Measurements from ENCODE around the gene CTNS.
"Not testable (repeated sequence)": the region's sequence is repeated elsewhere in the genome, so short reads cannot be mapped to it uniquely, and the experiment has no call there.

Gene CTNS

DNA sequence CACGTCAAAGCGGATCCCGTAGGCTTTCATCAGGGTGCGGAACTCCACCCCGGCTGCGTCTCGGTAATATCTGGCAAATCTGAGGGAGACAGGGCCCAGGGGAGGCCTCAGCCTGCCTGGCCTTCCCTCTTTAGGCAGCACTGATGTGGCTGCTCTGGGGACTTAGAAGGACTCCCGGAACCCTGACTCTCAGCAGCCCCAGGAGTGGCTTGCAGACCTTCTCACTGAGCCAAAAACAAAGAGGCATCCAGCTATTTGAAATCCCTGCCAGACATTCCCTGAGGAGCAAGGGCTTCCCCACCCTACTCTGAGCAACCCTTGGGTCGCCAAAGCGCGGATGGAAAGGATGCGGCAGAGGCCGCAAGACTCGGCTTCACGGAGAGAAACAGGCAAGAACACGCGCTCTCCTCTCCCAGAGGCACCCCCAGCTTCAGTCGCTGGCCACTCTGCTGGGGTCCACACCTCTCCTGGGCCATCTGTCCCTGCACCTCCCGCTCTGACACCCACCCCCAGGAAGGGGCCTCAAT lies 51.5 kb downstream of the CTNS start:
- DNase-seq (ENCODE audit: low spot score) = peak; percentile 70

- no peak for DNase-seq (ENCODE audit: low spot score)
These were observed 52.3 kb downstream of the CTNS start for GRCh38 chr17:3688852-3689261.

DNA sequence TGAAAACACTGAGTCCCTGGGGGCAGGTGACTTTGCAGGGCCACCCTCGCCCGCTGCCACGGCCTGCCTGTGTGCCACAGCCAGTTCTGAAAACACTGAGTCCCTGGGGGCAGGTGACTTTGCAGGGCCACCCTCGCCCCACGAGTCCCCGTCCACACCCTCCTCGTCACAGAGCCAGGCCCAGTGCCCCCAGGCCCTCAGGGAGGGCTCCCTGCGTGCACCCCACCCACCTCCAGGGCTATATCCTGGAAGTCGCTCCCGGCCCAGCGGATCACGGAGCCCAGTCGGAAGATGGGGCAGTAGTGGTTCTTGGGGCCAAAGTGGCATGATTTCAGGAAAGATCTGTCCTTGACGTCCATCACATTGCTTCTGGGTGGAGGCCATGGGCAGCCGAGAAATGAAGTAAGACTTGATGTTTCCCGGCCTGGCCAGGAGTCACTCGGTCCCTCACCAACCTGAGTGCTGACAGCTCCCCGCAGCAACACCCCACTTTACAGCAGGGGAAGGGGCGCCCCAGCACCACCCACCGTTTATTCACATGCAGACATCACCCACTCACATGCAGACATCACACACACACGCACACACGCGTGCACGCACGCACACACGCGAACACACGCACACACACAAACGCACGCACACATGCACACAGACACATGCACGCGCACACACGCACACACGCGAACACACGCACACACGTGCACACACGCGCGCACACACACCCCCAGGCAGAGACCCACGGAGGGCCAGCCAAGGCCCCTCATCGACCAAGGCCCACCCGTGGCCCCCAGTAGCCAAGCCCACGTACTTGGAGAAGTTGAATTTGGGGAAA lies 52.9 kb downstream of the CTNS start:
- no peak for DNase-seq (ENCODE audit: low spot score)

GRCh38 chr17:3690094-3690715 lies 53.6 kb downstream of the CTNS start:
- no peak for DNase-seq (ENCODE audit: low spot score)

GRCh38 chr17:3691617-3692067 lies 55.1 kb downstream of the CTNS start:
- no peak for DNase-seq (ENCODE audit: low spot score)

DNA sequence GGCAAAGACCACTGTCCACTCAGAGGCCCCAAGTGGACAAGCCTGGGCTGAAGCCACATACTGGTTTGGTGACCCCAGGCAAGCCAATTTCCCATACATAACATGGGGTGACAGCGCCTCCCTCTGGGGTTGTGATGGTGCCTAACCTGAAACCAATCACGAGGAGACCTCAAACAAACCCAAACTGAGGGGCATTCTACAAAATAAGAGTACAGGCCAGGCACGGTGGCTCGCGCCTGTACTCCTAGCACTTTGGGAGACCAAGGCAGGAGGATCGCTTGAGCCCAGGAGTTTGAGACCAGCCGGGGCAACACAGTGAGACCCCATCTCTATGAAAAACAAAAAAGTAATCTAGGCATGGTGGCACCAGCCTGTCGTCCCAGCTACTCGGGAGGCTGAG lies 55.8 kb downstream of the CTNS start:
- DNase-seq (ENCODE audit: low spot score) = no peak

DNA sequence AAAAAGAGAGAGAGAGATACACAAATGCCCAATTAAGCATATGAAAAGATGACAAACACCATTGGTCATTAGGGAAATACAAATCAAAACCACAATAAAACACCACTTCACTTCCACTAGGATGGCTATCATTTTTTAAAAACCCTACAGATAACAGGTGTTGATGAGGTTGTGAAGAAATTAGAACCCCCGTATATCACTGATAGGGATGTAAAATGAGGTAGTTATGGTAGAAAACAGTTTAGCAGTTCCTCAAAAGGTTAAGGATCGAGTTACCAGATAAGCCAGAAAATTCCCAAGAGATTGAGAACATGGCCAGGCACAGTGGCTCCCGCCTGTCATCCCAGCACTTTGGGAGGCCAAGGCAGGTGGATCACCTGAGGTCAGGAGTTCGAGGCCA lies 56.6 kb downstream of the CTNS start:
- no peak for DNase-seq (ENCODE audit: low spot score)

DNA sequence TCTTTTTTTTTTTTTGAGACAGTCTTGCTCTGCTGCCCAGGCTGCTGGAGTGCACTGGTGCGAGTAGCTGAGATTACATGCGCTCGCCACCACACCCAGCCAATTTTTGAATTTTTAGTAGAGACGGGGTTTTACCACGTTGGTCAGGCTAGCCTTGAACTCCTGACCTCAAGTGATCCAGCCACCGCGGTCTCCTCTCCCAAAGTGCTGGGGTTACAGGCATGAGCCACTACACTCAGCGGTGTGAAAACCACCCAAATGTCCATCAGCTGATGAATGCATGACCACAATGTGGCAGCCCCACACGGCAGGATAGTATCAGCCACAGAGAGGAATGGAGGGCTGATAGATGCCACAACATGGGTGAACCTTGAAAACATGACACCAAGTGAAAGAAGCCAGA lies 57.3 kb downstream of the CTNS start:
- no peak for DNase-seq (ENCODE audit: low spot score)

GRCh38 chr17:3695129-3695722 lies 58.7 kb downstream of the CTNS start:
- DNase-seq (ENCODE audit: low spot score) = no peak

GRCh38 chr17:3695723-3696411 lies 59.3 kb downstream of the CTNS start, which contains the start of gene P2RX5:
TSS of gene P2RX5 (minus strand) at chr17:3696155. CDS start at chr17:3696005, 150 bp downstream.
- DNase-seq (ENCODE audit: low spot score) = no peak

GRCh38 chr17:3697103-3697476 lies 60.5 kb downstream of the CTNS start:
- no peak for DNase-seq (ENCODE audit: low spot score)

- no peak for DNase-seq (ENCODE audit: low spot score)
These were observed 61.6 kb downstream of the CTNS start for GRCh38 chr17:3698139-3698538.

GRCh38 chr17:3699951-3700350 lies 63.4 kb downstream of the CTNS start:
- no peak for DNase-seq (ENCODE audit: low spot score)

DNA sequence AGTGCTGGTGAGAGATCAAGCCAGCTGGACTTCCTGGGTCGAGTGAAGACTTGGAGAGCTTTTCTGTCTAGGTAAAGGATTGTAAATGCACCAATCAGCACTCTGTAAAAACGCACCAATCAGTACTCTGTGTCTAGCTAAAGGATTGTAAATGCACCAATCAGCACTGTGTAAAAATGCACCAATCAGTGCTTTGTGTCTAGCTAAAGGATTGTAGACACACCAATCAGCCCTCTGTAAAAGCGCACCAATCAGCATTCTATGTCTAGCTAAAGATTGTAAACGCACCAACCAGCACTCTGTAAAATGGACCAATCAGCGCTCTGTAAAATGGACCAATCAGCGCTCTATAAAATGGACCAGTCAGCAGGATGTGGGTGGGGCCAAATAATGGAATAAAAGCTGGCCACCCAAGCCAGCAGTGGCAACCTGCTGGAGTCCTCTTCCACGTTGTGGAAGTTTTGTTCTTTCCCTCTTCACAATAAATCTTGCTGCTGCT lies 65.5 kb downstream of the CTNS start:
- not testable (repeated sequence) for DNase-seq (ENCODE audit: low spot score)

- DNase-seq (ENCODE audit: low spot score) = no peak
These were observed 68.6 kb downstream of the CTNS start for GRCh38 chr17:3704931-3705717.

GRCh38 chr17:3705718-3705984 lies 69.1 kb downstream of the CTNS start:
- DNase-seq (ENCODE audit: low spot score) = not testable (repeated sequence)

- no peak for DNase-seq (ENCODE audit: low spot score)
These were observed 71.8 kb downstream of the CTNS start for GRCh38 chr17:3708366-3708765.

GRCh38 chr17:3710951-3711383 lies 74.4 kb downstream of the CTNS start:
- DNase-seq (ENCODE audit: low spot score) = no peak
